HG03045 (cell line): ENCODE results near the gene NR6A1.

Source experiments
- ATAC-seq: cut with Tn5 transposase; IDR thresholded peaks from one replicate; pipeline ENCODE4 v1.9.1; 2021; ENCODE audit warnings: mild to moderate bottlenecking, moderate library complexity; ENCODE audit not compliant: unreplicated experiment

The NR6A1 gene

DNA sequence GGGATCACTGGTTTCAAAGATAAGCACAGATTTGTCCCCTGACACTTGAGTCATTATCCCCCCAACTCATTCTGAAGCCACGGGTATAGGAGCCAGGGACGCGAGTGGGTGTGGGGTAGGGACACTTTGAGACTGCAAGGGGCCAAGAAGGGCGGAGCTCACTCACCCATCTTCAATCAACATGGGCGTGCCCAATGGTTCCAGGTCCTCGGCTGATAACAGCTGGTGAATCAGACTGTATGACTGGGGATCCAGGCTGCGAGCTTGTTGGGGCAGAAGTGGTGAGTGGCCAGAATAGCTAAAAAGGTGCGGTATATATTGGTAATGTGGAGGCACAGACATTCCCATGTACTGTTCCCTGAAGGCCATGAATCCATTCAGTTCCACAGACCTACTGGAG is 233.2 kb downstream of the NR6A1 start:
- no peak for ATAC-seq

DNA sequence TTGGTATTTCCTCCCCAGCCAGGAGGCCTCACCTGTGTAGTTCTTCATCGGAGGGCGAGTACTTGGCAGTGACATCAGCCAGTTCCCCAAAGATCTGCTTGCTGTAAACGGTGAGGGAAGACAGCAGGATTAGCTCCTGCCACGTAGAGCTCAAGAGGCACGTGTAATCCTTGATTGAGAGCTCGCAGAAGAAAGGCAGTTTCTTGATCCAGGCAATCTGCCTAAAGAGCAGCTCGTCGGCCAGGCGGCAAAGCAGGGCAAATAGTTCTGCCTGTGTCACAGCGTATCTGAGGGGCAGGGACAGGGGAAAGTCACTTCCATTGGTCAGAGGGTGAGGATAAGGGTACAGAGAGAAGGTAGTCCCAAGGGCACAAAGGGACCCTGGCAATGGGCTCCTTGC is 235.3 kb downstream of the NR6A1 start:
- ATAC-seq: no peak

DNA sequence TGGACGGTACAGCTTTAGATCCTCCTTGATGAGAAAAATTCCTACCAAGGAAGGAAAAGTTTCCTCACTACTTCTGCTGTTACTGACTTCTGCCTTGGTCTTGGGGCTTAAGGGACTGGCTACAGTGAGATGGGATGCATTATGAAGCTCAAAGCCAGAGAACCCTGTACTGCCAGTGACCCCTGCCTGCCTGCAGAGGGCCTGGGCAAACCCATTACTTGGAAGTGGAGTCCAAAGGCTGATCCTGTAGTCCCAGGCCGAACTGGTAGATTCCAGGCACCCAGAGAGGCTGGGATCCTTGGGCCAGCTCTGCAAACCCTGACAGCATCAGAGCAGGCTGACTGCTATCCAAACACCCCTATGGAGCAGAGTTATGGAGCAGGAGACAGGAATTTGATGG is 238.2 kb downstream of the NR6A1 start:
- ATAC-seq: no peak

DNA sequence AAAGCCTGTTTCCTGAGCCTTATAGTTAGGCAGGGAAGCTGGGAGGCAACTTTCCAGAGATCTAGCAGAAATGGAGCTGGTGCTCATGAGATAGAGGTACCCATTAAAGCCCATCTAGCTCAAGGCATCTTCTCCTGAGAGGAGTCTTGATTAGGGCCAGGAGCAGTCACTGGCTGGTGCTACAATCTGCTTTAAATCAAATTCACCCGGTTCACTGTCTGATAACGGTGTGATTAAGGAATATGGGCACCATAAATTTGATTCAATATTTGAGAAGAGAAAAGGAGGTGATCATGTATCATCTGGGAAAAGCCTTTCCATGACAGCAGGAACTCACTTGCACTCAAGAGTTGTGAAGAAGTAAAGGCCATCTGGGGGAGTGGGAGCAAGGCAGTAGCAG is 240.0 kb downstream of the NR6A1 start:
- ATAC-seq: no peak

DNA sequence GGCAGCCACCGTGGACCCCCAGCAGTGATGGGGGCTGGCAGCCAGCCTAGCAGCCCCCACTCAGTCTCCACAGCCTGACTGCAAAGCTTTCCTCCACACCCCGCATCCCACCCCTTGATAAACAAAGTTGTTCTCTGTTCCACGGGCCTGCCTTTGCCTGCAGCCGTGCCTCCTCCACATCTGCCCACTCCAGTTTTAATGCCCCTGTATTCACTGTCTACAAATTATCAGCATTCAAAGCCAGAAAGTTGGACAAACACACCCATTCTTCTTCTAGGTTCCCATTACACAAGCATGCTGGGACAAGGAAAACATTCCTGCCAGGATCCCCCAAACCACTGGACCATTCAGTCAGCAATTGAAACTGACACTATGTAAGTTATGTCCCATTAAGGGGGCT is 240.9 kb downstream of the NR6A1 start:
- ATAC-seq: no peak

DNA sequence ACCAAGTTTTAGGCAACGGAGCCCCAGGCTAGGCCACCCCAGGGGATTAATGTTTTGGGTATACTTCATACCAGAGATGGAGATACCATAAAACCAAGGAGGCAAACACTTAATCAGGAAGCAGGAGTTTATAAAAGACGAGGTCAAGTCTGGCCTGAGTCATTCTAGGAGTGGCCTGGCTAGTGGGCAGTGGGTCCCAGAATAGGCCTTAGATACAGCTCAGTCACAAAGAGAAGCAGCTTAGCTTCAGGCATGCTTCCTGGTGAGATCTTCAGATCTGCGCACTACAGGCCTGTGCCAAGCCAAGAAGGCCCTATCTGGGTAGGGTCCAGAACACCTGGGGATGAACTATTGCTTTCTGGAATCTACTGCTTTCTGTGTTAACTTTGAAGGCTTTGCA is 243.3 kb downstream of the NR6A1 start:
- no peak for ATAC-seq

DNA sequence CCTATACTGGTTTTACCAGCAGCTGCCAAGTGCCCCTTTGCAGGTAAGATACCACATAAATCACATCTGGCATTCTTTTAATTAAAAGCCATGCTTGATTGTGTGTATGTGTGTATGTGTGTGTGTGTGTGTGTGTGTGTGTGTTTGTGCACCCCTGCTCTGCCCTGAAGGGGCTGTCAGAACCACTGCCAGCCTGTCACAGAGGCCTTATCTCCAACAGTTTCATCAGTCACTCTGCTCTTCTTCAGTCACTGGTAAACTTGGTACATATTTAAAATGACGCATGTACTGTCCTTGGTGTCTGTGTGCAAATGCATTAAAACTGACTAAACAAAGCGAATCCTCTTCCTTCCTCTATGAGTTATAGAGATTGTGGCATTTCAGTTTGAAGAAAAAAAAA is 244.9 kb downstream of the NR6A1 start:
- ATAC-seq: no peak

DNA sequence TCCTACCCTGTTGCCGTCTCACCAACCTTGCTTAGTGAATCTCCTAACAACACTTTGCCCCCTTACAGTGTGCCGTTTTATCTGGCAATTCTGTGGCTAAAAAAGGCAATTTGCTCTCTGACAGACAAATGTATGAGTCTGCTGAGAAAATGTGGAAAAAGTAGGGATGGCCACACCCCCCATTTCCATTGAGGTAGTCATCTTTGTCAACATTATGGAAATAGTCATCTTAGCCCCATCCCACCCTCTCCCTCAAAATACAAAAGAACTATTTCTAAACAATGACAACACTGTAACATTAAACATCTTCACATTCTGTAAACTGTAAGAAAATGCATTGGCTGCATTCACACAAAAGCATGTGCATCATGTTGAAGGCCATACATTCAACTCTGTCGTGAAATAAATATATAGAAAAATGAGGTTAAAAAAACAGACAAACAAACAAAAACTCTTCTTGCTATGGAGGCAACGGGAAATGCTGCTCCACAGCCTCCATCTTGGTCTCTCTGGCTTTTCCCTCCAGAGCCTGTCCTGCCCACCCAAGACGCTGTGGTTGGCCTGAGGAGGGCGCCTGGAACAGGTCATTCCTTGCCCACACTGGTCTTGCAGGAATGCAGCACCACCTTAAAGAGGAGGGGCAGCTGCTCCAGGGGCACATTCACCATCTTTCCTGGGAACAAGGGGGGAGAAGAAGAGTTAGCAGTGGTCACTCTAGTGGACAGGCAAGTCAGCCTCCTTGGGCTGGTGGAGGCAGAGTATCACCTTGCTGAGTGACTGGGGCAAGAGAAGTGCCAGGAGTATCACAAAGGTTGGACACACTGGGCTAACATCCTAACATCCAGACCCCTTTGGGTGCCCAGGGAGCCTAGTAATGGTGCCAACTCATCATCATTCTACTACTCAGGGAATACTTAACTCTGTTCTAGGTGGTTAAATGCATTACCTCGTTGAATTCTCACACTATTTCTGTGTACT is 248.7 kb downstream of the NR6A1 start:
- no peak for ATAC-seq

DNA sequence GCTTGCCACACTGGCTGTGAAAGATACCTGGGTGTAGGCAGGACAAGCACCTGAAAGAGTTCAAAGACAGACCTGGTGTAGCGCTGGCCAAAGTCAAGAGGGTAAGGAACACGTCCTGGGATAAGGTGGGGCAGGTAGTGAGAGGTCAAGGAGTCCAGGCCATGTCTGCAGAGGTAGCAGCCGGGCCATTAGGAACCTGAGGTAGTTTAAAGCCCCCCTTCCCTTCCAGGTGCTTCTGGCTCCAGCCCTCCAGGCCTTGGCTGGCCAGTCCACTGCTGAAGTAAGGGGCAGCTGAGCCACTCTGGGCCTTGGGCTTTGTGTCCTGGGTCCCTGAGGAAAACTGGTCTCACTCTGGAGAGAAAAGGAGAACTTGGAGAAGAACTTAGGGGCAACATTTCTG is 250.0 kb downstream of the NR6A1 start:
- no peak for ATAC-seq

DNA sequence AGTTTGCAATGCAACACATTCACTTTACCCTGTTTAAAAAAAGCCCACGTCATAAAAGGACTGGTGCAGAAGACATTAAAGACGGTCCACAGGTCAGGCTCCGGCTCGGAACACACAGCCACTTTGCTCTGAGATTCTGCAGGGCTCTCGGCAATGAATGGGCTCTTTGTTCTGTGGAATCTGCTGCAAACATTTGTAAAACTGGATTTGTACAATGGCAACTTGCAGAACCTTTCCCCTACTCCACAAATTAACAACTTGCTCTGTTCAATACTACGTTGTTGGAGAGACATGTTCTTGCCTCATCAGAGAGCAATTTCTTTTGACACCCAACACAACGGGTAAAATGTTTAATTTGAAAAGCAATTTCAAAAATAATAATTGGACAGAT is 250.9 kb downstream of the NR6A1 start:
- ATAC-seq: no peak

DNA sequence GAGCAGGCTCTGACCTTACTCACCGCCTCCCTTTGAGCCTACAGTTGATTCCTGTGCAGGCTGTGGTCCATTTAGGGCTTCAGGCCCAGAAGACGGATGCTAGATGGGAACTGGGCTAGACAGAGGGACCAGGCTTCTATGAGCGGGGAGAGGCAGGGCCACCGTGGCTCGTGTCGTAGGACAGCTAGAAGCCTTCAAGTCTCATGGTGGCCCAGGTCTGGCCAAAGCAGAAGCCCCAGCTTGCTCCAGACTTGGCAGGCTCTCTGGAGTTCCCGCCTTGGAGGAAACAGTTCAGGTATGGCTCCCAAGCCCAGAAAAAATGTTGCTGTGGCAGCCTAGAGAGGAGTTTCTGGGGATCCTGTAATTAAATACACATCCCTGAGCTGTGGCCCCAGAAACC is 253.0 kb downstream of the NR6A1 start:
- no peak for ATAC-seq

DNA sequence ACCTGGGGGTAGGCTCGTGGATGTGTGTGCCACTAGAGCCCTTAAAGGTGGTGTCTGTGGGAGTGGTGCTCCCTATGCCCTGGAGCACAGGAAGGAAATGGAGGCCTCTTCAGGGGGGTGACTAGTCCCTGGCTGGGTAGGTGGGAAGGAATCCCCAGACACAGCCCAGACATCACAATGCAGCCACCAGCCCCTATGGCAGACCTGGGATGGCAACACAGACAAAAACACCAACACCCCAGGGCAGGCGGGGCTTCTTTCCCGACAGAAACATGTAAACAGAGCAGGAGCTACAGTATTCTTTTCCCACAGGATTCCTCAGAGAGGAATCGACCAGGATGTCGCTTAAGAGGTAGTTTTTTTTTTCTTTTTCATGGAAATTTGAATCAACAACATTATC is 253.5 kb downstream of the NR6A1 start:
- ATAC-seq: no peak

DNA sequence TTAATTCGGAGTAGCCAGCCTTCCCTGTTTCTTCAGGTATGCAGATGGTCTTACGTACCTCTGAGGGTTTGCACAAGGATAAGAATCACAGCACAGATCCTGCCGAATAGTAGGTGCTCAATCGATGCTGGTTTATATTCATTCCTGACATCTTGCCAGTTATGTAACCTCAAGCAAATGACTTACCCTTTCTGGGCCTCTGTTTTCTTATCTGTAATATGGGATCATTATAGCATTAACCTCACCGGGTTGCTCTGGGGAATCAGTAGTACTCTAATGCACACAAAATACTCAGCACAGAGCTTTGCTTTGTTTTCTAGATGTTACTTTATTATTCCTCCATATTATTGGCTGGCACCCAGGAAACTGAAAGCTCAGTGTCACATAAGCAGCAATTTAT is 256.2 kb downstream of the NR6A1 start:
- ATAC-seq: no peak

DNA sequence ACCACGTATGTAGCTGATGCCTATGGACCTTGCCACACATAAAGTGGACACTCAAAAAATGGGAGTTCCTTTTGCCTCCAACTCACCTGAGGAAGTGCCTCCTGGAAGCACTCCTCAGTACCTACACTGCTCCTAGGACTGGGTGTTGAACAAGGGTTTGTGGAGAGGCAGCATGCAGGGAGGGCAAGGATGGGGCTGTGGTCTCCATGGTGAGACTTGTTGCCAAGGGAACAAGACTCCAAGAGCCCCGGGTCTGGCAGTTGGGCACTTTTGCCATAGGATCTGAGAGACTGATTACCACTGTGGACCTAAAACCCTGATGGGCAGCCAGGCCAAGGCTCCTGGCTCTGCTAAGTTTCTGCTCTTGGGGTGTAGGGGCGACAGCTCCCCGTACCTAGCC is 257.0 kb downstream of the NR6A1 start:
- ATAC-seq: no peak

DNA sequence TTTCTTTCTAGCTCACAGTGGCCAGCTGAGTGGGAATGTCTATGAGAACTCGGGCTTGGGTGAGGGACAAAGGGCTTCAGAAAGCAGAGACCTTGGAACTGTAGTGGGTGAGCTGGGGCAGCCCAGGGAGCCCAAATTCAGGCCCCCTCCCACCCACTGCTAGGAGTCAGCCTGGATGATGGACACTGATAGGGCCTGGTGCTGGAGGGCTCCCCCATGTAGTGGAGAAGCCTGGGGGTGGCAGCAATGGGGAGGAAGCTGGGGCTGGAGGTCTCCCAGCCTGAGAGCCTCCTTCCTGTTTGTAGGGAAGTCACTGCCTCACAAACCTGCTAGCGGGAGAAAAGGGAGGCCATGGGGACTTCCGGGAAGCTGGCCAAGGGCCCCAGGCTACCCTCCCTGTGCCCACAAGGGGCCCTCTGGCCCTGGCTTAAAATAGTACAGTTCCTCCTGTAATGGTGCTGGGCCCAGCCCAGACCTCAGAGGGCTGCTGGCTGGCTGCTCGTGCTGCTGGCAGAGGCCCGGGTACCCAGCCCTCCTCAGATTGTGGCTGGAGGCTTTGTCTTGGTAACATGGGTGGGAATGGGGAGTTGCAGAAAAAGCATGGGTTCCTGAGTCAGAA is 257.6 kb downstream of the NR6A1 start:
- ATAC-seq: no peak

DNA sequence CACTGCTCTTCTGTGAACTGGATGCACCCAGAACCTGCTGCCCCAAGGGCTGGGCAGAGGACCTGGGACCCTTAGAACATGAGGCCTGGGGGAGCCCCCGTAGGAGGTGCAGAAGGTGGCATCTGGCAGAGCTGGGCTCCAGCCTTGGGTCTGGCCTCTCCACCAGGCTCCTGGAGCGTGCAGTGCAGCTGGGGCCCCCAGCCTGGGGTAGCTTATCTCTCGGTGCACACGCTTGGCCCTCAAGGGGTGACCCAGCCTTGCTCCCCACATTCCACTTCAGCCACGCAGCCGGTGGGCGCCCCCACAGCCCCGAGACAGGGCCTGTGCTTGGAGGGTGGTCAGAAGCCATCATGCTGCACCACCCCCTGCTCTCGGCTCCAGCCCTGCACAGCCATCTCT is 258.3 kb downstream of the NR6A1 start:
- ATAC-seq: no peak

DNA sequence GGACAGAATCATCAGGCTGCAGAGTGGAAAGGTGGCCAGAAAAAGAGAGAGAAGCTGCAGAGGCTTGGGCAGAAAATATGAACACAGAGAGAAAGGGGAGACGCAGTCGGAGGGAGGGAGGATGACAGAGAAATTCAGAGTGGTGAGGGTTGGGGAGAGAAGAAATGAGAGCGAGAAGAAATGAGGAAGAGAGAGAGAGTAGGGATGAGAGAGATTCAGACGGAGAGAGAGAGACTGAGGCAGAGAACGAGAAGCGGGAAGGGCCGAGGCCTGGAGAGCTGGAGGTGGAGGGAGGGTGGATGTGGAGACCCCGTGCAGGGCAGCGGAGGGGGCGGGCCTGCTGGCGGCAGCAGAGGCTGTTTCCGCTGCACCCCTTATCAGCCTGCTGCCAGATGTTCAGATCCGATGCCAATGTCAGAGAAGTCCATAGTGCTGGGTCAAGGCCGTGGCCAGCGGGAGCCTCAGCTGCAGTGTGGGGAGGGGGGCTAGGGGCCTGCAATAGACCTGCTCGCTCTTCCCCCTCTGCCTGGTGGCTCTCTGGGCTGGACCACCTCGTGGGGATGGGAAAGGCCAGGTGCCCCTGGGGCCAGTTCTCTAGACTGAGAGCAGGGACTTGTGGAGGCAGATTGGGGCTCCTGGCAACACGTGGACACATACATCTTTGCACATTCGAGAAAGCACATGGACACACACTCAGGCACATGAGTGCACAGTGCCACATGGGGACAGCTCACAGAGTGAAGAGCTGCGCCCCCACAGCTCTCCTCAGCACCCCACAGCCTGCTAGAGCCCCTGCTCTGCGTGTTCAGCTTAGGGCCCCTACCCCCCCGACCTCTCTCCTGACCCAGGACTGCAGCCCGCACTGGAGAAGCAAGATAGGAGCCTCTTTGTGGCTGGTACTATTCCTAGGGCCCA is 259.0 kb downstream of the NR6A1 start:
- ATAC-seq: no peak

DNA sequence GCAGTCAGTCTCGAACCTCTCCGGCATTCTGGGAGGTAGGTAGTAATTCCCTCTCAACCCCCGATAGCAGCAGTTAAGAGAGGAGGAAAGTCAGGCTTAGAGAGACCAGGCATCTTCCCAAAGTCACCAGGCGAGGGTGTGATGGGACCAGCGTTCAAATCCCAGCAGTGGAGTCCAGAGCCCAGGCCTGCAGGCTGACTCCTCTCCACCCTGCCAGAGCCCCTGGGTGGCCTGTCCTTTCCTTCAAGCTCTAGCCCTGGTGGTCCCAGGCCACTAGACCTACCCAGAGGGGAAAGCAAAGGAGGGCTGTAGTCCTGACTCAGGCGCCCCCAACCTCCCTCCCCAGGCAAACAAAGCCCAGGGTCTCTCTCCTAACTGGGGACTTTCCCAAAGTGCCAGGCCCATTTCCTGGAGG is 259.7 kb downstream of the NR6A1 start:
- no peak for ATAC-seq

DNA sequence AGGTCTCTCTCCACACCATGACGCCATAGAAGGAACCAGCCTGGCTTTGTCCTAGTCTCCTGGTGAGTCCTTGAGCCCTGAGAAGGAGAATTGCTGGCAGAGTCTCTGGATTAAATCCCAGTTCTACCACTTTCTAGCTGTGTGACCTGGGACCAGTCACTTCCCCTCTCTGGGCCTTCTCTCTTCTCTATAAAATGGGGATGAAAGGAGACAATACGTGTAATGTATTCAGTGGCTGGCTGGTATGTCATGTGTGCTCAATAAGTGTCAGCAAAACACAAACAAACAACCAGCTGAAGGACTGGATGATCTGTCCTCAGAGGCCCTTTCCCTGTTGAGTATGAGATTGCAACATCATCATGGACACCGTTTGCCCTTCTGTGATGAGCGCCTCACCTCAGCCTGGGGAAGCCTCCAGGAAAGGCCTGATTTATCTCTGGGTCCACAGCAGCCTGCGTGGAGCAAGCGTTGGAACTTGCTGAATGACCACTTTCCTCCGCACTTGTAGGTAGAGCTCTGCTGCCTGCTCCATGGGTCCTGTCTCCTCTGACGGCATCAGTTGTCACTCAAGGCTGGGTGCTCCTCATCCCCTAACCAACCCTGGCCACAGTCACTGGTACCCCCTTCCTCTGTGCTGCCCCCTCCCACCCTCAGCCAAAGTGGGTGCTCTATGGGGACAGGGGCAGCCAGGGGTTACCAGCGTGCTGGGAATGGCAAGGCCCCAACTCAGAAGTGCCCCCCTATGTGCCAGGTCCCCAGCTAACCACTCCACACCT is 260.3 kb downstream of the NR6A1 start:
- no peak for ATAC-seq

DNA sequence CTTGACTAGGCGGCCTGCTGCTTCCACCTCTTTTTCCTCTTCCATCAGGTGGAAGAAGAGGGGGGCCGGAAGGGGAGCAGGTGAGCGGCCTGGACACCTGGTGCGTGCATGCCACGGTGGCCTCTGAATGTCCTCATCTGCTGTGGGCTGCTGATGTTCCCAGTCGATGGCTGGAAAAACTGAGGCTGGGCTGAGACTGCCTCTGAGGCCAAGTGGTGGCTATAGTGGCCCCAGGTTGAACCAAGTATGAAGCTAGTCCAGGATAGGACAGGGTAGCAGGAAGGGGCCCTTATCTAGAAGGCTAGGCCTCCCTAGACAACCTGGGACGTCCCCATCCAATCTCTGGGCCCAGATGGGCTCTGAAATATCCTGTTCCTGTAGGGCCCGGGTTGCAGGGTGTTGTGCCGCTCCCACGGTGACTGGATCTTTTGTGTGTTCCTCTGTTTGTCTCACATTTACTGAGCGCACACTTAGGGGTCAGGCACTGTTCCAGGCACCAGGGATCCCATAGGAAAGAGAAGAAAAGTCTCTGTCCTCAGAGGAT is 263.2 kb downstream of the NR6A1 start:
- ATAC-seq: no peak
